K562 (cell line): ENCODE measurements around the gene SIRT5. TPM values are rescaled to one million over a fixed set of nuclear protein-coding genes. Genes with fewer than 3 reads are reported as not detected.

ENCODE experiments used
- CCNT2 ChIP-seq: IDR thresholded peaks from 2 replicates; pipeline ENCODE4 v1.6.1; 2011; ENCODE audit warnings: borderline replicate concordance, low read depth, mild to moderate bottlenecking, moderate library complexity, mixed read lengths, low read length; ENCODE audit not compliant: insufficient read length; ENCODE audit errors: extremely low read depth
- FOSL1 ChIP-seq: fragments of 200-800 bp; sonication (Bioruptor generic); conservative IDR thresholded peaks from 2 replicates; pipeline ENCODE4 v1.6.1; 2016; ENCODE audit warnings: missing genetic modification characterization, missing compliant biosample characterization
- RB1 ChIP-seq: fragments of 450-650 bp; IDR thresholded peaks from 2 replicates; pipeline ENCODE4 v1.6.1; 2017; ENCODE audit warnings: low read depth, mild to moderate bottlenecking
- SREBF2 ChIP-seq: sonication (generic); formaldehyde crosslinking; IDR thresholded peaks from 2 replicates; pipeline ENCODE4 v1.4.0; 2020; ENCODE audit warnings: mild to moderate bottlenecking, missing genetic modification reagents
- polyA plus RNA-seq, 8 experiments: library from polyadenylated mRNA; depleted of rRNA in 4 of 8; stranded (reverse) in 5 of 8; unstranded in 3 of 8; fragments of >200 nt; fragmentation: Nextera tagmentation in 2 of 8; fragmentation: Illumina TruSeq in 1 of 8; extraction: Ambion mirVana in 2 of 8; extraction: Trizol in 1 of 8; gene quantifications; 2 replicates each; pipeline versions ENCODE4 v1.2.1 to v1.2.3, GENCODE V29; 2011 to 2014; ENCODE audit warnings: inconsistent platforms in 1 of 8, missing spikeins in 1 of 8
- total RNA-seq, 7 experiments: library from RNA; depleted of rRNA in 6 of 7; stranded (reverse); fragments of >200 nt in 6 of 7; fragmentation: Illumina TruSeq in 2 of 7; extraction: Trizol in 2 of 7; gene quantifications; 2 replicates each; pipeline versions ENCODE4 v1.2.1 to v1.2.3, GENCODE V29; 2011 to 2021; ENCODE audit warnings: low replicate concordance in 1 of 7
- TF ChIP-seq, protein P1 (sequence below), 2 experiments: fragments of 450-650 bp; formaldehyde crosslinking in 1 of 2; IDR thresholded peaks; 2 replicates each; pipeline versions ENCODE4 v1.4.0 to v1.6.1; 2014 to 2020; ENCODE audit warnings: mild to moderate bottlenecking in 2 of 2, borderline replicate concordance in 1 of 2, low read depth in 1 of 2
- TF ChIP-seq, protein P2 (sequence below): sonication (generic); formaldehyde crosslinking; IDR thresholded peaks from 2 replicates; pipeline ENCODE4 v1.8.0; 2022; ENCODE audit warnings: missing genetic modification reagents, mild to moderate bottlenecking, borderline replicate concordance
- TF ChIP-seq, protein P3 (sequence below), 2 experiments: IDR thresholded peaks; 2 replicates each; pipeline ENCODE4 v1.6.1; 2012; ENCODE audit warnings: improper control_type of control experiment in 2 of 2, low read depth in 2 of 2, low read length in 2 of 2, borderline replicate concordance in 1 of 2
- TF ChIP-seq, protein P4 (sequence below): fragments of 450-650 bp; IDR thresholded peaks from 2 replicates; pipeline ENCODE4 v1.6.1; 2018; ENCODE audit not compliant: partially characterized antibody

The SIRT5 gene
- total and polyA plus RNA-seq, 9 of the 15 experiments (the other 6 are each of a cell fraction or from before 2014, with no cell fraction given) = 2.1 to 15.7 (median 11.4) TPM

DNA sequence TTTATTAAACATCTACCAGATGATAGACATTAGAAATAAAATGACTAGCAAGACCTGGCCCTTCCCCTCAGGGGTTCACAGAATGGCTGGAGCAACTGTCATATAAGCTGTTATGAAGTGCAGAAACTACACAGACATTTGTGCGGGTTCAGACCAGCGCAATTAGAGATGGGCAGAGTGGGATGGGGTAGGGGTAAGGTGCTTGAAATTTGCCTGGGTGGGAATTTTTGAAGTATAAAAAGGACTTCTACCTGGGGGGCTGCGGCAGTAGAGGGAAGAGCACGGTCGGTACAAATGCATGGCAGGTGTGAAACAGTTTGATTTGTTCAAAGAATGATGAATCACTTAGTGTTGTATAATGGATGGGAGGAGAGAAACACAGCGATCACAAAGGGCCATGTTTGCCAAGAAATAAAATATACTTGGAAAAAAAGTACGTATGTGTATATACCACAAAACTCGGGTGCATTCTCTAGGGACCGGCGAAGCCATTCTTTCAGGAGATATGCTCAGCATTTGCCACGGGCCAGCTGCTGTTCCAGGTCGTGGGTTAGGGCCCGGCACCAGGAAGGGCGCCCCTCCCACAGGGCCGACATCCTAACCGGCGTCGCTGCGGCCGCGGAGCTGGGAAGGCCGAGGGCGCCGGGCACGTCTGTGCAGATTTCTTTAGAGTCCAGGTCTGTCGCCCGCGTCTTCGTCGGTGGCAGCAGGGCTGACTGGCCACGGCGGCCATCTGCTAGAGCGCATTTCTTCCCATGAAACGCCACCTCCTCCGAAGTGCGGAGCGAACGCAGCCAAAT, 39.9 kb downstream of the SIRT5 start (continued):
- TF ChIP-seq, protein P1, sequence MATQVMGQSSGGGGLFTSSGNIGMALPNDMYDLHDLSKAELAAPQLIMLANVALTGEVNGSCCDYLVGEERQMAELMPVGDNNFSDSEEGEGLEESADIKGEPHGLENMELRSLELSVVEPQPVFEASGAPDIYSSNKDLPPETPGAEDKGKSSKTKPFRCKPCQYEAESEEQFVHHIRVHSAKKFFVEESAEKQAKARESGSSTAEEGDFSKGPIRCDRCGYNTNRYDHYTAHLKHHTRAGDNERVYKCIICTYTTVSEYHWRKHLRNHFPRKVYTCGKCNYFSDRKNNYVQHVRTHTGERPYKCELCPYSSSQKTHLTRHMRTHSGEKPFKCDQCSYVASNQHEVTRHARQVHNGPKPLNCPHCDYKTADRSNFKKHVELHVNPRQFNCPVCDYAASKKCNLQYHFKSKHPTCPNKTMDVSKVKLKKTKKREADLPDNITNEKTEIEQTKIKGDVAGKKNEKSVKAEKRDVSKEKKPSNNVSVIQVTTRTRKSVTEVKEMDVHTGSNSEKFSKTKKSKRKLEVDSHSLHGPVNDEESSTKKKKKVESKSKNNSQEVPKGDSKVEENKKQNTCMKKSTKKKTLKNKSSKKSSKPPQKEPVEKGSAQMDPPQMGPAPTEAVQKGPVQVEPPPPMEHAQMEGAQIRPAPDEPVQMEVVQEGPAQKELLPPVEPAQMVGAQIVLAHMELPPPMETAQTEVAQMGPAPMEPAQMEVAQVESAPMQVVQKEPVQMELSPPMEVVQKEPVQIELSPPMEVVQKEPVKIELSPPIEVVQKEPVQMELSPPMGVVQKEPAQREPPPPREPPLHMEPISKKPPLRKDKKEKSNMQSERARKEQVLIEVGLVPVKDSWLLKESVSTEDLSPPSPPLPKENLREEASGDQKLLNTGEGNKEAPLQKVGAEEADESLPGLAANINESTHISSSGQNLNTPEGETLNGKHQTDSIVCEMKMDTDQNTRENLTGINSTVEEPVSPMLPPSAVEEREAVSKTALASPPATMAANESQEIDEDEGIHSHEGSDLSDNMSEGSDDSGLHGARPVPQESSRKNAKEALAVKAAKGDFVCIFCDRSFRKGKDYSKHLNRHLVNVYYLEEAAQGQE (IDR thresholded peaks at IDR 0.05; ENCODE audit: borderline replicate concordance) = no peak
- TF ChIP-seq, protein P1 (CRISPR knock-in tag; IDR thresholded peaks at IDR 0.05; ENCODE audit: low read depth) = no peak
- TF ChIP-seq CCNT2 (peak; percentile 55), SREBF2 (CRISPR knock-in tag) (no peak), FOSL1 (tag) (peak; percentile 2; the same call in 1 of the 2 replicates), RB1 (peak; percentile 10; the same call in 1 of the 2 replicates)
- TF ChIP-seq, protein P2, sequence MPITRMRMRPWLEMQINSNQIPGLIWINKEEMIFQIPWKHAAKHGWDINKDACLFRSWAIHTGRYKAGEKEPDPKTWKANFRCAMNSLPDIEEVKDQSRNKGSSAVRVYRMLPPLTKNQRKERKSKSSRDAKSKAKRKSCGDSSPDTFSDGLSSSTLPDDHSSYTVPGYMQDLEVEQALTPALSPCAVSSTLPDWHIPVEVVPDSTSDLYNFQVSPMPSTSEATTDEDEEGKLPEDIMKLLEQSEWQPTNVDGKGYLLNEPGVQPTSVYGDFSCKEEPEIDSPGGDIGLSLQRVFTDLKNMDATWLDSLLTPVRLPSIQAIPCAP (CRISPR knock-in tag) = 0 out of 2 replicates have a peak, but pooled peaks have one; percentile 31
- TF ChIP-seq, protein P3, sequence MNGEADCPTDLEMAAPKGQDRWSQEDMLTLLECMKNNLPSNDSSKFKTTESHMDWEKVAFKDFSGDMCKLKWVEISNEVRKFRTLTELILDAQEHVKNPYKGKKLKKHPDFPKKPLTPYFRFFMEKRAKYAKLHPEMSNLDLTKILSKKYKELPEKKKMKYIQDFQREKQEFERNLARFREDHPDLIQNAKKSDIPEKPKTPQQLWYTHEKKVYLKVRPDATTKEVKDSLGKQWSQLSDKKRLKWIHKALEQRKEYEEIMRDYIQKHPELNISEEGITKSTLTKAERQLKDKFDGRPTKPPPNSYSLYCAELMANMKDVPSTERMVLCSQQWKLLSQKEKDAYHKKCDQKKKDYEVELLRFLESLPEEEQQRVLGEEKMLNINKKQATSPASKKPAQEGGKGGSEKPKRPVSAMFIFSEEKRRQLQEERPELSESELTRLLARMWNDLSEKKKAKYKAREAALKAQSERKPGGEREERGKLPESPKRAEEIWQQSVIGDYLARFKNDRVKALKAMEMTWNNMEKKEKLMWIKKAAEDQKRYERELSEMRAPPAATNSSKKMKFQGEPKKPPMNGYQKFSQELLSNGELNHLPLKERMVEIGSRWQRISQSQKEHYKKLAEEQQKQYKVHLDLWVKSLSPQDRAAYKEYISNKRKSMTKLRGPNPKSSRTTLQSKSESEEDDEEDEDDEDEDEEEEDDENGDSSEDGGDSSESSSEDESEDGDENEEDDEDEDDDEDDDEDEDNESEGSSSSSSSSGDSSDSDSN (IDR thresholded peaks at IDR 0.05; ENCODE audit: borderline replicate concordance in 1 of 2, low read depth in 2 of 2, low read length in 2 of 2) = peak; percentile 37 to 56; a peak in 2 of 4 replicates
- TF ChIP-seq, protein P4, sequence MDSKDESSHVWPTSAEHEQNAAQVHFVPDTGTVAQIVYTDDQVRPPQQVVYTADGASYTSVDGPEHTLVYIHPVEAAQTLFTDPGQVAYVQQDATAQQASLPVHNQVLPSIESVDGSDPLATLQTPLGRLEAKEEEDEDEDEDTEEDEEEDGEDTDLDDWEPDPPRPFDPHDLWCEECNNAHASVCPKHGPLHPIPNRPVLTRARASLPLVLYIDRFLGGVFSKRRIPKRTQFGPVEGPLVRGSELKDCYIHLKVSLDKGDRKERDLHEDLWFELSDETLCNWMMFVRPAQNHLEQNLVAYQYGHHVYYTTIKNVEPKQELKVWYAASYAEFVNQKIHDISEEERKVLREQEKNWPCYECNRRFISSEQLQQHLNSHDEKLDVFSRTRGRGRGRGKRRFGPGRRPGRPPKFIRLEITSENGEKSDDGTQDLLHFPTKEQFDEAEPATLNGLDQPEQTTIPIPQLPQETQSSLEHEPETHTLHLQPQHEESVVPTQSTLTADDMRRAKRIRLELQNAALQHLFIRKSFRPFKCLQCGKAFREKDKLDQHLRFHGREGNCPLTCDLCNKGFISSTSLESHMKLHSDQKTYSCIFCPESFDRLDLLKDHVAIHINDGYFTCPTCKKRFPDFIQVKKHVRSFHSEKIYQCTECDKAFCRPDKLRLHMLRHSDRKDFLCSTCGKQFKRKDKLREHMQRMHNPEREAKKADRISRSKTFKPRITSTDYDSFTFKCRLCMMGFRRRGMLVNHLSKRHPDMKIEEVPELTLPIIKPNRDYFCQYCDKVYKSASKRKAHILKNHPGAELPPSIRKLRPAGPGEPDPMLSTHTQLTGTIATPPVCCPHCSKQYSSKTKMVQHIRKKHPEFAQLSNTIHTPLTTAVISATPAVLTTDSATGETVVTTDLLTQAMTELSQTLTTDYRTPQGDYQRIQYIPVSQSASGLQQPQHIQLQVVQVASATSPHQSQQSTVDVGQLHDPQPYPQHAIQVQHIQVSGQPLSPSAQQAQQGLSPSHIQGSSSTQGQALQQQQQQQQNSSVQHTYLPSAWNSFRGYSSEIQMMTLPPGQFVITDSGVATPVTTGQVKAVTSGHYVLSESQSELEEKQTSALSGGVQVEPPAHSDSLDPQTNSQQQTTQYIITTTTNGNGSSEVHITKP = no peak
